Measurements from ENCODE around the gene GNAO1.

Gene GNAO1

GRCh38 chr16:56337131-56337857 is 146.0 kb downstream of the GNAO1 start:
- DNase-seq: no peak

- DNase-seq: no peak
Observed at GRCh38 chr16:56337858-56338325, 146.6 kb downstream of the GNAO1 start.

- no peak for DNase-seq
Observed at GRCh38 chr16:56338566-56339318, 147.5 kb downstream of the GNAO1 start.

- DNase-seq: no peak
Observed at GRCh38 chr16:56339431-56340195, 148.3 kb downstream of the GNAO1 start.

GRCh38 chr16:56340416-56340815 is 149.1 kb downstream of the GNAO1 start:
- DNase-seq: no peak

GRCh38 chr16:56340864-56341365 is 149.6 kb downstream of the GNAO1 start:
- no peak for DNase-seq

- DNase-seq: no peak
Observed at GRCh38 chr16:56341656-56342399, 150.5 kb downstream of the GNAO1 start.

GRCh38 chr16:56343661-56344517 is 152.6 kb downstream of the GNAO1 start:
- DNase-seq: no peak

- no peak for DNase-seq
Observed at GRCh38 chr16:56344518-56345405, 153.5 kb downstream of the GNAO1 start.

- no peak for DNase-seq
Observed at GRCh38 chr16:56345406-56346050, 154.2 kb downstream of the GNAO1 start.

GRCh38 chr16:56346131-56346890 is 155.0 kb downstream of the GNAO1 start:
- no peak for DNase-seq

GRCh38 chr16:56347166-56347565 is 155.9 kb downstream of the GNAO1 start:
- no peak for DNase-seq

- DNase-seq: no peak
Observed at GRCh38 chr16:56347670-56348069, 156.4 kb downstream of the GNAO1 start.

- DNase-seq: peak; percentile 62
Observed at GRCh38 chr16:56348168-56349085, 157.1 kb downstream of the GNAO1 start.

- DNase-seq: no peak
Observed at GRCh38 chr16:56349086-56349415, 157.8 kb downstream of the GNAO1 start.

- no peak for DNase-seq
Observed at GRCh38 chr16:56349711-56350161, 158.4 kb downstream of the GNAO1 start.

- DNase-seq: no peak
Observed at GRCh38 chr16:56350491-56351405, 159.5 kb downstream of the GNAO1 start.
